OCI-LY3 (cell line): ENCODE measurements around the gene NR3C2.

Experiments
- H2AFZ ChIP-seq: fragments of 200-600, 300-600 bp; shearing (Covaris generic); 2 replicates; pipeline ENCODE4 v1.6.0; 2014; ENCODE audit warnings: antibody characterized with exemption, low read depth, low read length
- H3K27ac ChIP-seq: fragments of 200-600, 300-600 bp; sonication (generic); 2 replicates; pipeline ENCODE4 v1.5.1; 2014; ENCODE audit warnings: mild to moderate bottlenecking, low read length, moderate library complexity, mixed read lengths
- H3K27me3 ChIP-seq: fragments of 200-600, 300-600 bp; sonication (generic); 2 replicates; pipeline ENCODE4 v1.6.1; 2014; ENCODE audit warnings: low read depth, low read length, mixed read lengths
- H3K36me3 ChIP-seq: fragments of 200-600, 300-600 bp; sonication (generic); replicated peaks from 2 replicates; pipeline ENCODE3; 2014; ENCODE audit warnings: low read depth, low read length, mixed read lengths
- H3K4me1 ChIP-seq: fragments of 300-600, 200-600 bp; sonication (generic); 2 replicates; pipeline ENCODE4 v1.6.1; 2014; ENCODE audit warnings: low read length, mixed read lengths
- H3K4me2 ChIP-seq: fragments of 200-600, 300-600 bp; sonication (generic); 2 replicates; pipeline ENCODE4 v1.6.1; 2014; ENCODE audit warnings: low read length, mixed read lengths
- H3K4me3 ChIP-seq: fragments of 300-600, 200-600 bp; sonication (generic); 2 replicates; pipeline ENCODE4 v1.5.1; 2014; ENCODE audit warnings: antibody characterized with exemption, mild to moderate bottlenecking, low read length, moderate library complexity
- H3K79me2 ChIP-seq: fragments of 300-600, 200-600 bp; shearing (Covaris generic); 2 replicates; pipeline ENCODE4 v1.6.1; 2014; ENCODE audit warnings: mild to moderate bottlenecking, low read length, mixed read lengths
- H3K9ac ChIP-seq: fragments of 300-600, 200-600 bp; shearing (Covaris generic); 2 replicates; pipeline ENCODE4 v1.6.0; 2014; ENCODE audit warnings: mild to moderate bottlenecking, low read length, moderate library complexity
- H3K9me3 ChIP-seq: fragments of 200-600, 300-600 bp; shearing (Covaris generic); 2 replicates; pipeline ENCODE4 v1.6.1; 2014; ENCODE audit warnings: low read length, mixed read lengths; ENCODE audit not compliant: insufficient read depth
- H4K20me1 ChIP-seq: fragments of 200-600, 300-600 bp; sonication (generic); 2 replicates; pipeline ENCODE4 v1.6.1; 2016; ENCODE audit warnings: low read length, mixed read lengths; ENCODE audit not compliant: insufficient read depth
- EZH2phosphoT487 ChIP-seq: fragments of 200-600 bp; shearing (Covaris generic); IDR thresholded peaks from 2 replicates; pipeline ENCODE4 v1.6.1; 2018; ENCODE audit warnings: antibody characterized with exemption, mixed run types, low read depth
- TF ChIP-seq, protein P1 (sequence below): fragments of 200-600, 300-600 bp; sonication (generic); IDR thresholded peaks from 2 replicates; pipeline ENCODE4 v1.5.1; 2014; ENCODE audit warnings: antibody characterized with exemption, low read length, low read depth

The NR3C2 gene

GRCh38 chr4:148366251-148366650 is 76.0 kb downstream of the NR3C2 start:
- H3K9ac ChIP-seq = no peak overlapping the region

GRCh38 chr4:148364525-148364924 is 77.7 kb downstream of the NR3C2 start:
- no peak overlapping the region for H2AFZ ChIP-seq
- no peaks in the 10 kb centered on the region for H3K36me3 ChIP-seq
- H3K4me1 ChIP-seq = peaks cover 7% of the 10 kb centered on the region
- no peaks in the 10 kb centered on the region for H3K9me3 ChIP-seq
- no peak overlapping the region for H3K4me2 ChIP-seq
- H3K9ac ChIP-seq = no peak overlapping the region
- no peaks in the 10 kb centered on the region for H3K79me2 ChIP-seq
- H3K4me3 ChIP-seq = no peak overlapping the region
- TF ChIP-seq, protein P1, sequence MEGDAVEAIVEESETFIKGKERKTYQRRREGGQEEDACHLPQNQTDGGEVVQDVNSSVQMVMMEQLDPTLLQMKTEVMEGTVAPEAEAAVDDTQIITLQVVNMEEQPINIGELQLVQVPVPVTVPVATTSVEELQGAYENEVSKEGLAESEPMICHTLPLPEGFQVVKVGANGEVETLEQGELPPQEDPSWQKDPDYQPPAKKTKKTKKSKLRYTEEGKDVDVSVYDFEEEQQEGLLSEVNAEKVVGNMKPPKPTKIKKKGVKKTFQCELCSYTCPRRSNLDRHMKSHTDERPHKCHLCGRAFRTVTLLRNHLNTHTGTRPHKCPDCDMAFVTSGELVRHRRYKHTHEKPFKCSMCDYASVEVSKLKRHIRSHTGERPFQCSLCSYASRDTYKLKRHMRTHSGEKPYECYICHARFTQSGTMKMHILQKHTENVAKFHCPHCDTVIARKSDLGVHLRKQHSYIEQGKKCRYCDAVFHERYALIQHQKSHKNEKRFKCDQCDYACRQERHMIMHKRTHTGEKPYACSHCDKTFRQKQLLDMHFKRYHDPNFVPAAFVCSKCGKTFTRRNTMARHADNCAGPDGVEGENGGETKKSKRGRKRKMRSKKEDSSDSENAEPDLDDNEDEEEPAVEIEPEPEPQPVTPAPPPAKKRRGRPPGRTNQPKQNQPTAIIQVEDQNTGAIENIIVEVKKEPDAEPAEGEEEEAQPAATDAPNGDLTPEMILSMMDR = no peak
- no peak for TF ChIP-seq EZH2phosphoT487
- H4K20me1 ChIP-seq = no peaks in the 10 kb centered on the region
- H3K27me3 ChIP-seq = no peaks in the 10 kb centered on the region
- H3K27ac ChIP-seq = no peak overlapping the region

More at GRCh38 chr4:148366251-148366650, 76.0 kb downstream of the NR3C2 start:
- no peaks in the 10 kb centered on the region for H3K9me3 ChIP-seq
- no peaks in the 10 kb centered on the region for H3K36me3 ChIP-seq
- no peak overlapping the region for H3K4me2 ChIP-seq
- no peak for TF ChIP-seq EZH2phosphoT487
- TF ChIP-seq, protein P1 = no peak
- no peaks in the 10 kb centered on the region for H3K27me3 ChIP-seq
- H3K79me2 ChIP-seq = no peaks in the 10 kb centered on the region
- no peak overlapping the region for H2AFZ ChIP-seq
- no peaks in the 10 kb centered on the region for H4K20me1 ChIP-seq
- H3K27ac ChIP-seq = no peak overlapping the region
- H3K4me3 ChIP-seq = no peak overlapping the region
- peaks cover 7% of the 10 kb centered on the region for H3K4me1 ChIP-seq

GRCh38 chr4:148359769-148360168 is 82.4 kb downstream of the NR3C2 start:
- Histone ChIP-seq H4K20me1 (no peaks in the 10 kb centered on the region), H3K4me2 (no peak overlapping the region), H3K4me3 (no peak overlapping the region), H3K4me1 (peaks cover 6% of the 10 kb centered on the region; the same call in 1 of the 2 replicates), H3K9ac (no peak overlapping the region), H3K27ac (no peak overlapping the region), H3K36me3 (no peaks in the 10 kb centered on the region), H3K79me2 (no peaks in the 10 kb centered on the region), H2AFZ (no peak overlapping the region), H3K9me3 (no peaks in the 10 kb centered on the region), H3K27me3 (no peaks in the 10 kb centered on the region)
- TF ChIP-seq, protein P1 = no peak
- no peak for TF ChIP-seq EZH2phosphoT487

- Histone ChIP-seq H3K36me3 (no peaks in the 10 kb centered on the region), H4K20me1 (no peaks in the 10 kb centered on the region), H3K9ac (no peak overlapping the region)
These were observed 86.6 kb downstream of the NR3C2 start for GRCh38 chr4:148355442-148356123.

More at GRCh38 chr4:148355442-148356123, 86.6 kb downstream of the NR3C2 start:
- H3K27ac ChIP-seq = no peak overlapping the region
- no peak overlapping the region for H2AFZ ChIP-seq
- H3K27me3 ChIP-seq = no peaks in the 10 kb centered on the region
- no peak overlapping the region for H3K4me2 ChIP-seq
- H3K9me3 ChIP-seq = no peaks in the 10 kb centered on the region
- no peaks in the 10 kb centered on the region for H3K79me2 ChIP-seq
- peaks cover 6% of the 10 kb centered on the region; the same call in 1 of the 2 replicates for H3K4me1 ChIP-seq
- no peak for TF ChIP-seq EZH2phosphoT487
- TF ChIP-seq, protein P1 = no peak
- H3K4me3 ChIP-seq = no peak overlapping the region
